Stimulated activated CD4-positive, alpha-beta T cell treated with anti-CD3 and anti-CD28 coated beads, TNF-alpha, amount 100 ng/mL, for 24 hours (primary cell): Measurements from ENCODE around the gene PTGS1.
"Not testable (repeated sequence)": the region's sequence is repeated elsewhere in the genome, so short reads cannot be mapped to it uniquely, and the experiment has no call there.

Source experiments
- DNase-seq, 3 experiments: peaks; one replicate each; pipeline ENCODE4 v3.0.0-alpha.2; 2020; ENCODE audit warnings: low read depth in 3 of 3

Gene PTGS1

GRCh38 chr9:122370869-122371755 lies at the start of gene PTGS1:
TSS of gene PTGS1 (plus strand) at chr9:122371024. CDS start at chr9:122371085, 61 bp downstream.
- DNase-seq, result no peak

GRCh38 chr9:122322553-122322952 lies 48.3 kb upstream of the PTGS1 start:
- DNase-seq, result no peak

- DNase-seq, result not testable (repeated sequence)
These were observed 46.2 kb upstream of the PTGS1 start for GRCh38 chr9:122324665-122325064.

- no peak for DNase-seq
These were observed 45.7 kb upstream of the PTGS1 start for GRCh38 chr9:122325124-122325523.

GRCh38 chr9:122327175-122327574 lies 43.6 kb upstream of the PTGS1 start:
- no peak for DNase-seq

- no peak for DNase-seq
These were observed 41.2 kb upstream of the PTGS1 start for GRCh38 chr9:122329597-122329996.

- DNase-seq, result not testable (repeated sequence)
These were observed 40.4 kb upstream of the PTGS1 start for GRCh38 chr9:122330466-122330865.

GRCh38 chr9:122331523-122331927 lies 39.3 kb upstream of the PTGS1 start:
- no peak for DNase-seq

GRCh38 chr9:122332083-122332482 lies 38.7 kb upstream of the PTGS1 start:
- no peak for DNase-seq

- DNase-seq, result no peak
These were observed 38.2 kb upstream of the PTGS1 start for GRCh38 chr9:122332644-122333043.

- no peak for DNase-seq
These were observed 37.5 kb upstream of the PTGS1 start for GRCh38 chr9:122333169-122333808.

- DNase-seq, result no peak
These were observed 35.9 kb upstream of the PTGS1 start for GRCh38 chr9:122334916-122335315.

- DNase-seq, result no peak
These were observed 34.6 kb upstream of the PTGS1 start for GRCh38 chr9:122336189-122336588.

- no peak for DNase-seq
These were observed 33.8 kb upstream of the PTGS1 start for GRCh38 chr9:122336866-122337555.

- DNase-seq, result no peak
These were observed 33.3 kb upstream of the PTGS1 start for GRCh38 chr9:122337556-122337929.

GRCh38 chr9:122338536-122338935 lies 32.3 kb upstream of the PTGS1 start:
- no peak for DNase-seq

- DNase-seq, result no peak
These were observed 31.8 kb upstream of the PTGS1 start for GRCh38 chr9:122338994-122339393.

- no peak for DNase-seq
These were observed 31.2 kb upstream of the PTGS1 start for GRCh38 chr9:122339579-122339978.

- no peak for DNase-seq
These were observed 30.7 kb upstream of the PTGS1 start for GRCh38 chr9:122340161-122340560.

- DNase-seq, result no peak
These were observed 28.3 kb upstream of the PTGS1 start for GRCh38 chr9:122342323-122343050.

GRCh38 chr9:122346478-122347347 lies 24.1 kb upstream of the PTGS1 start:
- DNase-seq, result no peak
